ENCODE data around the gene IDH2. TPM values are rescaled to one million over a fixed set of nuclear protein-coding genes. Genes with fewer than 3 reads are reported as not detected.
"Not testable (repeated sequence)": the region's sequence is repeated elsewhere in the genome, so short reads cannot be mapped to it uniquely, and the experiment has no call there.

IDH2 gene
- total RNA-seq = 392 and 406 TPM in 2 replicates
- 673 and 712 TPM in 2 replicates for polyA plus RNA-seq

DNA sequence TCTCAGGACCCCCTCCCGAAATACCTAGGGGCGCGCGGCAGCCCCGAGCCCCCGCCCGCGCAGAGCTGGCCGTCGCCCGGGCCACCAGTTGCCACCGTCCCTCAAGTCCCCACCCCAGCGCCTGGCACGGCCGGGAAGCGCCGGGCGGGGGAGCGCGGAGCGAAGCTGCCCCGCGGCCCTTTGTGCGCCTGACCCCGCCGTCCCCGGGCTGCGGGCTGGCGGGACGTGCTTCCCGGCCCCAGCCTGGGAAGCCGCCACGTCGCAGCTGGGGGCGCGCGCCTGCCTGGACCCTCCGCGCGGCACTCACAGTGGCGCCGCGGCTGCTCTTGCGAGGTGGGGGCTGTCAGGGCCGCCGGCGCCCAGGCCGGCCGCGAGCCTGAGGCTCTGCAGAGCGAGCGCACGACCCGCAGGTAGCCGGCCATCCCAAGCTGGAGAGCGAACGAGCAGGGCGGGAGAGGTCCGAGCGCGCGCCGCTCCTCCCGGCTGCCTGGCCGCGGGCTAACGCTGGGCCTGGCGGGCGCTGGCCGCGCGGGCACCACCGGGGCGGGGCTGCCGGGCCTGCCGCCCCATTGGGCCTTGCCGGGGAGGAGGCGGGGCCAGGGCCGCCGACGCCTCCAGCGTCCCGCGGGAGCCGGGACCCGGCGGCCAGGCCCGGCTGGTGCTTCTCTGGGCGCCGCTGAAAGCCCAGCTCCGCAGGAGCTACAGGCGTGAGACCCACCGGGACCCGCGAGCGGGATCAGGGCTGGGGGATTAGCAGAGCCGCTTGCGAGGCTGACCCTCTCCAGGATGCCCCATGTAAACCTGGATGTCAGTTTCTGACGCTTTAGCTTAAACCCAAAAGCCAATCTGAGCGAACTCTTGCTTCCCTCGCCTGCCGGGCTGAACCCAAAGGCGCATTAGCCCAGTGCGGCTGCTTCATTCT is at the start of gene IDH2:
Gene IDH2 (minus strand): TSS at position 500 of the 922 bp plus-strand sequence. CDS start 78 bp downstream, at position 422.
- H3K36me3 ChIP-seq = no peaks in the 10 kb centered on the region
- peak within 1 kb of the TSS; percentile 92 for H3K4me3 ChIP-seq
- peaks cover 59% of the 10 kb centered on the region for H3K4me1 ChIP-seq (ENCODE audit: low read depth)
- TF ChIP-seq, protein P1, sequence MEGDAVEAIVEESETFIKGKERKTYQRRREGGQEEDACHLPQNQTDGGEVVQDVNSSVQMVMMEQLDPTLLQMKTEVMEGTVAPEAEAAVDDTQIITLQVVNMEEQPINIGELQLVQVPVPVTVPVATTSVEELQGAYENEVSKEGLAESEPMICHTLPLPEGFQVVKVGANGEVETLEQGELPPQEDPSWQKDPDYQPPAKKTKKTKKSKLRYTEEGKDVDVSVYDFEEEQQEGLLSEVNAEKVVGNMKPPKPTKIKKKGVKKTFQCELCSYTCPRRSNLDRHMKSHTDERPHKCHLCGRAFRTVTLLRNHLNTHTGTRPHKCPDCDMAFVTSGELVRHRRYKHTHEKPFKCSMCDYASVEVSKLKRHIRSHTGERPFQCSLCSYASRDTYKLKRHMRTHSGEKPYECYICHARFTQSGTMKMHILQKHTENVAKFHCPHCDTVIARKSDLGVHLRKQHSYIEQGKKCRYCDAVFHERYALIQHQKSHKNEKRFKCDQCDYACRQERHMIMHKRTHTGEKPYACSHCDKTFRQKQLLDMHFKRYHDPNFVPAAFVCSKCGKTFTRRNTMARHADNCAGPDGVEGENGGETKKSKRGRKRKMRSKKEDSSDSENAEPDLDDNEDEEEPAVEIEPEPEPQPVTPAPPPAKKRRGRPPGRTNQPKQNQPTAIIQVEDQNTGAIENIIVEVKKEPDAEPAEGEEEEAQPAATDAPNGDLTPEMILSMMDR (IDR thresholded peaks at IDR 0.05; ENCODE audit: low read depth, low read length) = no peak
- H3K9me3 ChIP-seq (ENCODE audit: low read depth) = no peaks in the 10 kb centered on the region
- peak within 1 kb of the TSS; percentile 92 for H3K27ac ChIP-seq
- DNase-seq (ENCODE audit: low read depth in 1 of 2, low spot score in 1 of 2) = peak; percentile 87 to 93
- no peaks in the 10 kb centered on the region for H3K27me3 ChIP-seq

- H3K27me3 ChIP-seq; H3K27ac ChIP-seq; H3K36me3 ChIP-seq; H3K9me3 ChIP-seq (ENCODE audit: low read depth); H3K4me3 ChIP-seq; DNase-seq (ENCODE audit: low read depth in 1 of 2, low spot score in 1 of 2): not testable (repeated sequence)
- peaks cover 27% of the 10 kb centered on the region for H3K4me1 ChIP-seq (ENCODE audit: low read depth)
Measured at GRCh38 chr15:90150551-90150950, 48.3 kb upstream of the IDH2 start.

GRCh38 chr15:90149609-90150340 is 47.5 kb upstream of the IDH2 start:
- TF ChIP-seq, protein P1 (IDR thresholded peaks at IDR 0.05; ENCODE audit: low read depth, low read length) = no peak
- DNase-seq (ENCODE audit: low read depth in 1 of 2, low spot score in 1 of 2) = no peak
- no peaks in the 10 kb centered on the region for H3K27me3 ChIP-seq
- H3K36me3 ChIP-seq = no peaks in the 10 kb centered on the region
- no peak overlapping the region for H3K4me3 ChIP-seq
- H3K4me1 ChIP-seq (ENCODE audit: low read depth) = peaks cover 33% of the 10 kb centered on the region
- no peaks in the 10 kb centered on the region for H3K9me3 ChIP-seq (ENCODE audit: low read depth)
- no peak overlapping the region for H3K27ac ChIP-seq

DNA sequence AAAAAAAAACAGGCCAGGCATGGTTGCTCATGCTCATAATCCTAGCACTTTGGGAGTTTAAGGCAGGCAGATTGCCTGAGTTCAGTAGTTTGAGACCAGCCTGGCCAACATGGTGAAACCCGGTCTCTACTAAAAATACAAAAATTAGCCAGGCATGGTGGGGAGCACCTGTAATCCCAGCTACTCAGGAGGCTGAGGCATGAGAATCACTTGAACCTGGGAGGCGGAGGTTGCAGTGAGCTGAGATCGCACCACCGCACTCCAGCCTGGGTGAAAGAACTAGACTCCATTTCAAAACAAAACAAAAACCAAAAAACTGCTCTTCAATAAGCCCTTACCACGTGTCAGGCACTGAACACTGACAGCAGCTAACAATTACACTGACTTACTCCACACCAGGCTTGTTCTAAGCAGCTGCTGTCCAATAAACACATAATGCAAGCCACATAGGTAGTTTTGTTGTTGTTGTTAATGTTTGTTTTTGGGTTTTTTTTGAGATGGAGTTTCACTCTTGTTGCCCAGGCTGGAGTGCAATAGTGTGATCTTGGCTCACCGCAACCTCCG is 44.0 kb upstream of the IDH2 start:
- H3K27ac ChIP-seq; DNase-seq (ENCODE audit: low read depth in 1 of 2, low spot score in 1 of 2); H3K27me3 ChIP-seq; H3K36me3 ChIP-seq; H3K4me3 ChIP-seq; H3K9me3 ChIP-seq (ENCODE audit: low read depth): not testable (repeated sequence)
- H3K4me1 ChIP-seq (ENCODE audit: low read depth) = peaks cover 25% of the 10 kb centered on the region

DNA sequence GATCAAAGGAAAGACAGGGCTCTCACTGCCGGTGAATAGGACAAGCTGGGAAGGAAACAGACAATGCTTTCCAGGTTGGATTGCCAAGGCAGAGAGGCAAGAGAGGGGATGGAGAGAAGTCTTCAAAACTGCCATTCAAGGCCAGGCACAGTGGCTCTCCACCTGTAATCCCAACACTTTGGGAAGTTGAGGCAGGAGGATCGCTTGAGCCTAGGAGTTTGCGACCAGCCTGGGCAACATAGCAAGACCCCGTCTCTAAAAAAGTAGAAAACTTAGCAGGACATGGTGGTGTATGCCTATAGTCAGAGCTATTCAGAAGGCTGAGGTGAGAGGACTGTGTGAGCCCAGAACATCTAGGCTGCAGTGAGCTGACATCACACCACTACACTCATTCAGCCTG is 43.5 kb upstream of the IDH2 start:
- Histone ChIP-seq H3K27ac (no peak overlapping the region), H3K4me3 (no peak overlapping the region), H3K4me1 (ENCODE audit: low read depth) (peaks cover 25% of the 10 kb centered on the region), H3K36me3 (no peaks in the 10 kb centered on the region), H3K27me3 (no peaks in the 10 kb centered on the region), H3K9me3 (ENCODE audit: low read depth) (no peaks in the 10 kb centered on the region)
- TF ChIP-seq, protein P1 (IDR thresholded peaks at IDR 0.05; ENCODE audit: low read depth, low read length) = no peak
- no peak for DNase-seq (ENCODE audit: low read depth in 1 of 2, low spot score in 1 of 2)

DNA sequence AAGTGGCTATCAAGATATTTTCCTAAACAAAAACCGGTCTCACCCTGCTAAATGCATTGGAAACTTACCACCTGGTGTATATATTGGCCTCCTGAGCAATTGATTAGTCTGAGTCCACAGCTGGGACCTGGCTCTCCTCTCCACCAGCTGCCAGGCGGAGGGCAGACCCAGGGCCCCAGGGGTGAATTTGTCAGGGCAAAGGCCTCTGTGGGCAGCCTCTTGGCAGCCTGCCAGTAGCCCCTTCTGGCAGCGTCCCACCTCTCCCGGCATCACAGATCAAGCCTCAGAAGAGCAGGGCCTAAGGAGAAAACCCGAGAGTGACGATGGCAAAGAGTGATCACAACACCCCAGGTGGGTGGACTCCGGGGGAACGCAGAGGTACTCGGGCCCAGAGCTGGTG is 43.0 kb upstream of the IDH2 start:
- Histone ChIP-seq H3K4me1 (ENCODE audit: low read depth) (peaks cover 25% of the 10 kb centered on the region), H3K4me3 (no peak overlapping the region), H3K9me3 (ENCODE audit: low read depth) (no peaks in the 10 kb centered on the region), H3K36me3 (no peaks in the 10 kb centered on the region), H3K27ac (no peak overlapping the region), H3K27me3 (no peaks in the 10 kb centered on the region)
- DNase-seq (ENCODE audit: low read depth in 1 of 2, low spot score in 1 of 2) = no peak
- TF ChIP-seq, protein P1 (IDR thresholded peaks at IDR 0.05; ENCODE audit: low read depth, low read length) = no peak

All from cardiac muscle cell (in vitro differentiated cells and primary cell).